Measurements from ENCODE around the gene CYP39A1.

DNA sequence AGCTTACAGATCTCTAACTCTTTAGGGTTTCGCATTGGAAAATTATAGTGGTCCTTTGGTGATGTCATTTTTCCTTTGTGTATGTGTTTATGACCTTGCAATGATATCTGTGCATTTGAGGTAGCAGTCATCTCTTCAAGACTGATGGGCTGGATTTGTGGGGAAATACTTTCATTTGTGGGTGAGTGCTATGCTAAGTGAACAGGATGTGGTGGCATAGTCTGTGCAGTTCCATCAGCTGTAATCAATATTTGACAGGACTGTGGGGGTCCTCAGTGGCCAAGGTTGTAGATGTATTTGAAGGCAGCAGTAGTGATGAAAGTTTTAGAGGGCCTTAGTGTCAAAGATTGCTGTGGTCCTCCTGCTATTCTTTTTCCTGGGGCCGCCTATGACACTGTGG, 79.5 kb downstream of the CYP39A1 start:
- TF ChIP-seq POLR2AphosphoS5 (IDR thresholded peaks at IDR 0.05; ENCODE audit: insufficient read depth in 1 of 2, low read depth in 1 of 2) (no peak), POLR2A (IDR thresholded peaks at IDR 0.05) (no peak)
- TF ChIP-seq, protein P1, sequence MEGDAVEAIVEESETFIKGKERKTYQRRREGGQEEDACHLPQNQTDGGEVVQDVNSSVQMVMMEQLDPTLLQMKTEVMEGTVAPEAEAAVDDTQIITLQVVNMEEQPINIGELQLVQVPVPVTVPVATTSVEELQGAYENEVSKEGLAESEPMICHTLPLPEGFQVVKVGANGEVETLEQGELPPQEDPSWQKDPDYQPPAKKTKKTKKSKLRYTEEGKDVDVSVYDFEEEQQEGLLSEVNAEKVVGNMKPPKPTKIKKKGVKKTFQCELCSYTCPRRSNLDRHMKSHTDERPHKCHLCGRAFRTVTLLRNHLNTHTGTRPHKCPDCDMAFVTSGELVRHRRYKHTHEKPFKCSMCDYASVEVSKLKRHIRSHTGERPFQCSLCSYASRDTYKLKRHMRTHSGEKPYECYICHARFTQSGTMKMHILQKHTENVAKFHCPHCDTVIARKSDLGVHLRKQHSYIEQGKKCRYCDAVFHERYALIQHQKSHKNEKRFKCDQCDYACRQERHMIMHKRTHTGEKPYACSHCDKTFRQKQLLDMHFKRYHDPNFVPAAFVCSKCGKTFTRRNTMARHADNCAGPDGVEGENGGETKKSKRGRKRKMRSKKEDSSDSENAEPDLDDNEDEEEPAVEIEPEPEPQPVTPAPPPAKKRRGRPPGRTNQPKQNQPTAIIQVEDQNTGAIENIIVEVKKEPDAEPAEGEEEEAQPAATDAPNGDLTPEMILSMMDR (IDR thresholded peaks at IDR 0.05): no peak

All from vagina (tissue), 2 donors.